Inflammatory macrophage treated with lipopolysaccharide for 1 hour (primary cell): ENCODE data around the gene CILP.
A peak's percentile ranks its signal among the peaks of the same experiment; 100 is the strongest.

Experiments used
- DNase-seq, 2 donors: peaks; one replicate each; pipeline ENCODE4 v3.0.0-alpha.2; 2020 to 2022

CILP gene

DNA sequence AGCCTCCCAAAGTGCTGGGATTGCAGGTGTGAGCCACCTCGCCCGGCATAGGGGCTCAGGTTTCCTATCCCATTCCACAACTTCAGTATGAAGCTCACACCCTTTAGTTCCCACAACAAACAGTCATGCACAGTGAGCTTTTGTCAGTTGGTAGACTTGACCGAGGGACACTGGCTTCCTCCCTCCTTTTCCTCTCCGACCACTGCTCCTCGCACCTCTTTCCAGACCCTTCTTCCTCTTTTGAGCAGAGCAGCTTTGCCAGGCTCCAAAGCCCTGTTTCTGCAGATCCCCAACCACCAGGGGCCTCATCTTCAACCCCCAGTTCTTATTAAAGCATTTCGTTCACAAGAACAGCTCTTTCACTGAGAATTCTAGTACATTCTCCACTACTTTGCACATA, 12.7 kb upstream of the CILP start:
- DNase-seq, result no peak

DNA sequence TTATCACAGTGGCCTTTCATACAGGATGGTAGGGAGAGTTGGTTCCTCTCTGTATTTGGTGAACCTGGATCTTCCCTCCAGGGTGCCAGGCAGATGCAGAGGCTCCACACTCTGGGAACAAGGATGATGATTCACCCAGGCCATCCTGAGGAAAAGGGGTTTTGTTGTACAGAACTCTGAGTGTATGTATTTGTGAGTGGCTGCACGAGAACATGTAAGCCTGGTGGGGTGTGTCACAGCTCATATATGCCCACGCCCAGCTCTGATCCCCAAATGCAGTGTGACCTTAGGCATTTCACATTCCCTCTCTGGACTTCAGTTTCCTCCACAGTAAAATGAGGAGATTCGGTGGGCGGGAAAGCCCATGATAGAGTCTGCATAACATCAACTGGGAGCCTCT, 11.6 kb upstream of the CILP start:
- no peak for DNase-seq

DNA sequence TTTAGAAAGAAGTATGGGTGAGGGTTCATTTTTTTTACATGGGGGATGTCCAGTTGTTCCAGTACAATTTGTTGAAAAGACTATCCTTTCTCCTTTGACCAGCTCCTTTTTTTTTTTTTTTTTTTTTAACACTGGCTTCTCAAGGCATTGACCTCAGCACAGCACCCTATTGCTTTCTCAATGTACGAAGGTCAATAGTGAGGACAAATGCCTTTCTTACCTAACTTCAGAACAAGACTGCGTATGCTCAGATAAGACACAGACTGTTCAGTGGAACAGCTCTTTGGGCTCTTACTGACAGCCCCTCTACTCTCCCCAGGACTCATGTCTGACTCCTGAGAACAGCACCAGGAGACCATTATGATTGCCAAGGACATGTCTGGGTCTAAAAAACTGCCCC, 10.4 kb upstream of the CILP start:
- DNase-seq, result no peak

DNA sequence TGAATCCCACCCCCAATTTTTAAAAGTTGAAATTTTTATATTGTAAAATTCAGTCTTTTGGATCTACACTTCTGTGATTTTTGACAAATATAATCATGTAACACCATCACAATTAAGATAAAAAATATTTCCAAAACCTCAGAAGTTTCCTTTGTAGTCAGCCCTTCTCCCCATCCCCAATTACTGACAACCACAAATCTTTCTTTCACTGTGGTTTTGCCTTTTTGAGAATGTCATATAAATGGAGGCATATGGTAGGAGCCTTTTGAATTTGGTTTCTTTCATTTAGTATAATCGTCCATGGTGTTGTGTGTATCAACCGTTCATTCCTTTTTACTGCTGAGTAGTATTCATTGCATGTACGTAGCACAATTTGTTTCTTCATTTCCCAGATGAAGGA, 7.9 kb upstream of the CILP start:
- DNase-seq, result no peak

DNA sequence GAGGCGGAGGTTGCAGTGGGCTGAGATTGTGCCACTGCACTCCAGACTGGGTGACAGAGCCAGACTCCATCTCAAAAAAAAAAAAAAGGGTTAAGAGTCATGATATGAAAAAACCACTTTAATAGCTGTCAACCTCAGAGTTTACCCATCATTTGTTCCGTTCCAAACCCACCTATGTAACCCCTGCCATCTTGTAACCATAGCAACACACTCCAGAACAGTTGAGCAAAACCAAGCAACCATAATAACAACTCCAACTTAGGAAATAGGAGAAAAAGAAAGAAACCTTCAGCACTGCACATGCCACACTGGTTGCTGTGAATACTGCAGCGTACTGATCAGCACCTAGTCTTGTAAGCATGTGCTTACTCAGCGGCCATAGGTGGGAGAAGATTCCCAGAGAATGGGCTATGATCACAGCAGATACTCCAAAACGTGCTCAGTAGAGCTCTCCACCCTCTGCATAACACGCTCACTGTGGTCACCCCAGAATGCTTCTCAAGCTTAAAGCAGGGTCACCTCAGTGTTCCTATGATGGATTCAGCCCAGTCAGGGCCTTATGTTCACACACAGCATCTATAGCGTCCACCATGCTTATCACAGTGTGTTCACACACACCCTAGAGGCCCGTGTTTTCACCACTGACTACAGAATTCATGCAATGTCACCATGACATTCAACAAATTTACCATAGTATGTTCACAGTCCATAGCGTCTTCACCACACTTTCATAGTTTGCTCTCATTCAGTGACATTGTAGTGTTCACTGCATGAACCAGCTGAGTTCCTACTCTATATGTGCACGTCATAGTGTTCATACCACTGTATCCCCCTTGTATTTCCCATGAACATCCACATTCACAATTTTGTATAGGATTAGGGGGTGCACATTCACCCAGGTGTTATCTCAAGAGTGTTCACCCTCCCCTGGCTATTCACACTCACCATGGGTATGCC, 6.5 kb upstream of the CILP start:
- DNase-seq, result no peak

DNA sequence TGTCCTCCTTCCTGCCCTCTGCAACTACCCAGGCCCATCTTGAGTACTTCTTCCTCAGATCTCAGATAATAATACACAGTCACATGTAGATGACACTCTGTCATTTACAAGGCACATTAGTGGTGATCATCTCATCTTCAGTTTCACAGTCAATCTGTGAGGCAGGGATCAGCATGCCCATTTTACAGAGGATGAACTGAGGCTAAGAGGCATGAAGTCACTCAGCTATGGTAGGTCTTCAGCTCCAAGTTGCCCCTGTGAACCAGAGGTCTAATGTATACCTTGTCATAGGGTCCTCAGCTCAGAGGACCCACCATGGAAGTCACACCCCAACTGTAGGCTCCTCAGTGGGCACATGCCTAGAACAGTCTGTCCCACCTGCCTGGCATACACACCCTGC, 4.2 kb upstream of the CILP start:
- no peak for DNase-seq

DNA sequence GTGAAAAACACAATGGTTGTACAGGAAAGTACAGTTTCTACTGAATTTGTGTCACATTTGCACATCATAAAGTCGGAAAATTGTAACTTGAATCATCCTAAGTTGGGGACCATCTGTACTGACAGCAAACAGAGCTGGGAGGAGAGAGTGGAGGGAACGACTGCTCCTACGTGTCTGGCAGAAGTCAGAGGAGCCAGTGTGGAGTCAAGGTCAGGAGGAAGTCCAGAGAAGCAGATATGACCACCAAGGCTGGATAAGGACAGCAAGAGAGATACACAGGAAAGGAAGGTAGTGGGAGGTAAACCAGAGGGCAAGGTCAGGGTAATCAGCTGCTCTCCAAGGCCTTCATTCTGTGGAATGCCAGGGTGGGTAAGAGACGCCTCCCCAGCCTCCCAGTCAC, 2.7 kb upstream of the CILP start:
- no peak for DNase-seq

DNA sequence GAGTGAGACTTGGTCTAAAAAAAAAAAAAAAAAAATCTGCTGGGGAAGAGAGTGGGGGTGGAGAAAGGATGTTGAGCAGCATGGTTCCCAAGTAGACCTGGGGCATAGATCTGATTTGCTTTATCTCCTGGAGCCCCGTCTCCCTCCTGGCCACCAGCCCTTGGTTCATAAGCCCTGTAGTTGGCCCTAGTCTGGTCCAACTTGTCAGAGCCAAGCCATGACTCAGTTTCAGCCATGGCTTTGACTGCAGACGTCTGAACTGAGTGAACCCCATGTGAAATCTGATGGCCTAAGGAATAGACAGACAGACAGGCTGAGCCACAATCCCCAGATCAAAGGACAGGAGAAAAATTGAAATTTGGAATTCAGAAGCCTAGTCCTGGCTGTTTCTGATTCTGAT, 2.0 kb upstream of the CILP start:
- DNase-seq, result no peak

DNA sequence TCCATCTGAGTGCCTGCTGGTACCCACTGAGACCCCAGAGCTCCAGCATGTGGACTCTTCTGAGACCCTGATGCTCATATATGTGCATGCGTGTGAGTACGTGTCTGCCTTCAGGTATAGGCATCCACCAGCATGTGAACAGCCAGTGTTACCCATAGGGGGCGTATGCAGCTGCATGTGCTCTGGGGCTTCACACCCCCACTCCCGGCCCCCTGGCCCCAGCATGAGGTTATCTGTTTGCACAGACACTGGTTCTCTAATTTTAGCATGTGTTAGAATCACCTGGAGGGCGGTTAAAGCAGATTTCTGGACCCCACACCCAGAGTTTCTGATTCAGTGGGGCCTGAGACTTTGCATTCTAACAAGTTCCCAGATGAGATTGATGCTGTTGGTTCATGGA, 824 bp upstream of the CILP start:
- peak in 1 of 2 donors; percentile 9 for DNase-seq

DNA sequence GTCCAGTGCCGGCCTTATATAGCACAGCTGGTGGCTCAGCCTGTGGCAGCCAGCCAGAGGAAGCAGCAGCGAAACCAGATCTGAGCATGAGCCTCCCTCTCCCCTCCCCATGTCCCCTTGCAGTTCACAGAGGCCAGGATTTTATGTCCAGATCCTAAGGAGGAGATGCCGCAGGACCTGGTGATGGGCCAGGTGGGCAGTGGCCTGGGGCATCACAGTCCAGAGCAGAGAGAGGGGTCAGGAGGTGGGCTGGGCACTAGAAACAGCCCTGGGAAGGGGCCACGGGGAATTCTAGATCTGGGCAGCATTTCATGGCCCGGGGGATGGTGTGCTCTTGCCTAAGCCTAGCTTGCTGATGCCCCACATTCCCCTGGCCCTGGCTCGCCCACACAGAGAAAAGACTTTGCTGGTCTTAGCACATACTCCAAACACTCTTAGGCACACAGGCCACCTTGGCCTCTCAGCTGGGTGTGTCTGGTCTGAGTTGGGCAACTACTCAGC, 259 bp upstream of the CILP start:
- peak in 1 of 2 donors; percentile 8 for DNase-seq

DNA sequence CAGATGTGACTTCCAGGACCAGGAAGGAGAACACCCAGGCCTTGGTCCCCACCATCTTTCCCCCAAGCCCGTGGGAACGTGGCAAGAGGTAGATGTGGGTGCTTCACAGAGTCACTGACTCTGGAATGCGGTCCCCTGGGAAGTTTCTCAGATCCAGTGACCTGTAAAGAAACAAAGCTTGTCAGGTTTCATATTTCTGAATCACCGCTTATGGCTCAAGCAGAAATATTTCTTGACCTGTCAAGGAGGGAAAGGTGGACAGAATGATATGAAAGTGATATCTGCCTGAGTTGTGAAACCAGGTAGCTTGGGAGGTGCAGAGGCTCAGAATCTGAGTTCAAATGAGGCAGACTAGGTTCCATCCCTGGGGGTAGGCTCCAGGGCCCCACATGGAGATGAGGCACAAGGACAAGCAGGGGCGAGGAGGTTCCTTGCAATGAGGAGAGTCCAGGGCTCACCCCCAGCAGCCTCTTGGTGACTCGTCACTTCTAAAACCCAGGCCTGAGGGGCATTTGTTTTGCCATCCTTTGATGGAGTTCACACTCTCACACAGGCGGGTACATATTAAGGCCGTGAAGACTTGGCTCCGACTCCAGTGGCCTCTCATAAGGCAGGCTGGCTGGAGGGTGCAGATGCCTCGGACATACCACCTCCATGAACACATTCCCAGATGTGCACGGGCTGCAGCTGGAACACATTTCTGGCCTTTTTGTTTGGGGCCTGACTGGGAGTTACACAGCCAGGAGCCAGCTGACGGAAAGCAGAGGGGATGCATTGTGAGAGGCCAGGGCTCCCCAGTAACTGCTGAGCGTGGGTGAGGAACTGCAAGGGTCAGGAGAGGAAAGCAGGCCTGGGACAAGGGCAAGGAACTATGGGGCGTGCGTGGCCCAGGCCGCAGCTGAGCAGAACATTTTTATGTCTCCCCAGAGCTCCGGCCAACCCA, 1.3 kb downstream of the CILP start:
- no peak for DNase-seq

DNA sequence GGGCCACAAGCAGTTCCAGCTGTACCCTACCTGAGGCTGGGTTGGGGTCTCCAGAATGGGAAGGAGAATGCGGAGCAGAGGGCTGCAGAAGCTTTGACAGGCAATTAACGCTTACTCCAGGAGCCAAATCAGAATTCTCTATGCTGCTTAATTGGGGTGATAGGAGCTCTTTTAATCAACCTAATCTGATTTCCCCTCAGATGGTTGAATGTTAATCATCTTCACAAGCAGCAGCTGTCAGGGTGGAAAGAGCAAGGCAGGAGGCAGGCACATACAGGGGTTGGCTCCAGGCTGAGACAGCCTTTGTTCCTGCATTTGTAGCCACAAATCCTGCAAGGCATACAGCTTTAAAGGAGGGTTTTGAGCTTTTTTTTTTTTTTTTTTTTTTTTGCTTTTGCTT, 2.6 kb downstream of the CILP start:
- no peak for DNase-seq

DNA sequence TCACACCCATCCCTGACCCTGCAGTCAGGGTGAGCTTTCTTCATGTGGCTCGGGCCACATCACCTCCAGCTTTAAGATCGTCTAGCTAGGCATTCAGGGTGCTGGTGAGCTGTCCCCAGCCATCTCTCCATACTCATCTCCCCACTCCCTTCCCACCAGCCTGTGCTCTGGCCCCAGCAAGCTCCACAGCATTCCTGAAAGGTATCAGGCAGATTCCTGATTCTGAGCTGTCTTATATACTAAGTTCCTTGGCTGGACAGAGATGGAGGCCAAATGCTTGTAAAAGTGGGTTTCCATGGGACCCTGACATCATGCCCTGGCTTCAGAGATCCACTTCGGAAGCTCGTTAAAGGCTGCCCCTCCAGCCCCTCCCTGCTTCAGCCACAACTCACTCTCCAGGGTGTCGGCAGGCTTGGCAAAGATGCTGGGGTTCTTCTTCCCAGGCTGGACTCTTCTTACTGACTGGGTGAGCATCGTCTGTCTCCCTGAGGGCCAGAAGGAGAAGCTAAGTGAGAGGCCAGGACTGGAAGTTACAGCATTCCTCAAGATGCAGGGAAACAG, 3.9 kb downstream of the CILP start:
- DNase-seq, result no peak

DNA sequence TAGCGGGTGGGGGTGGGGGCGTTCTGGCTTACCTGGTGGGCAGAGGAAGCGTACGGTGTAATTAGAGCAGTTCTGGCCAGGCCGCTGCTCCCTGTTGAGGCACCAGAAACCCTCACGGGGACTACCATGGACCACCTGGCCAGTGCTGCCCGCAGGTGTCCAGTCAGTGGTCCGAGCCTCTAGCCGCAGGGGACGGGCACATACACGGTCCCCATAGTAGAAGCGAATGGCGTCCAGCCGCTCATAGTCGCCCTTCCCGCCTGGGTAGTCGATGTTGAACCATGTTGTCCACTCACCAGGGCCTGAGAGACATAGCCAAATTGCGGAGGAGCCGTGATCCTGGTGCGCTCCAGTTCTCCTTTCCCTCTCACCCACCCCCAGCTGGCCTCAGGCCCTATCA, 4.5 kb downstream of the CILP start:
- DNase-seq, result no peak

DNA sequence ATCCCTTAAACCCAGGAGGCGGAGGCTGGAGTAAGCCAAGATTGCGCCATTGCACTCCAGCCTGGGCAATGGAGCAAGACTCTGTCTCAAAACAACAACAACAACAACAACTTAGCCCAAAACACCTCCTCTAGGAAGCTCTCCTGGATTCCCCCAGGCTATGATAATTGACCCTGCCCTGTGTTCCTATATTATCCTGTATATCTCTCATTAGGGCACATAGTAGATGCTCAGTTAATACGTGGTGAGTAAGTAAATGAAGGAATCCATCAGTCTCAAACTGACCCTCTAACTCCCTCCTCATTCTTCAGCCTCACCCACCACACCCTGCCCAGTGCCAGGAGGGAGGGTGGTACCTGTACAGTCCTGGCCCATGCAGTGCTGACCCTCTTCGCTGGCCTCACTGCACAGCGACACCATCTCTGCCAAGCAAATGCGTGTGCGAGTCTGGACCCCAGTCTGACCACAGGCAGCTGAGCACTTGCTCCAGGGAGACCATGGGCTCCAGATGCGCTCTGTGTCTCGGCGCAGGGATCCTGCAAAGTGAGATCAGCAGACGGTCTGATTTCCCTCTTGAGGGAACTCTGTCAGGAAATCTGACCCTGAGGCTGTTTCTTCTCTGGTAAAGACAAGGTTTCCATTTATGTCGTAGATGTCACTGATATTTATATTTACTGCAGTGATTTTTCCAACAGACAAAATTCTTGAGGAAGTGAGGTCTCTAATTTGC, 6.2 kb downstream of the CILP start:
- DNase-seq, result no peak

DNA sequence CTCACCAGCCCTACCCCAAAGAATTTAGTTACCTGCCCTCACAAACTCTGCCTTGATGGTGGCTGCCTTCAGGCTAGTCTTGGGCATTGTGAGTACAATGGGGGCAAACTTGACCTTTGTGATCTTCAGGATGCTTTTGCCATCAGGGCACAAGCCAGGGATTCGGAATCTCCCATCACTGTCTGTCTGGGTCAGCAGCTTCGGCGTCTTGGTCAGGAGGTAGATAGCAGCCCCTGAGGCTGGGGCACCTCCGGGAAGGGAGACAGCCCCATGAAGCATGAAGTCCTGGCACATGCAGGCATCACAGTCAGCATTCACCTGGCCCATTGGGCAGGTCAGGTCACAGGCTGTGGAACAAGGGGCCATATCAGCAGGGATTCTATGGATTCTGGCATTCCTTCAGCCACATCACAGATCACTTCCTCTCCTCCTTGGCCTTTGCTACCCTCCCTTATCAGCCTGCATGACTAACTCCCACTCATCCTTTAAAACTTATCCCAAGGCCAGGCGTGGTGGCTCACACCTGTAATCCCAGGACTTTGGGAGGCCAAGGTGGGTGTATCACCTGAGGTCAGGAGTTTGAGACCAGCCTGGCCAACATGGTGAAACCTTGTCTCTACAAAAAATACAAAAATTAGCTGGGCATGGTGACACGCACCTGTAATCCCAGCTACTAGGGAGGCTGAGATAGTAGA, 6.9 kb downstream of the CILP start:
- no peak for DNase-seq

DNA sequence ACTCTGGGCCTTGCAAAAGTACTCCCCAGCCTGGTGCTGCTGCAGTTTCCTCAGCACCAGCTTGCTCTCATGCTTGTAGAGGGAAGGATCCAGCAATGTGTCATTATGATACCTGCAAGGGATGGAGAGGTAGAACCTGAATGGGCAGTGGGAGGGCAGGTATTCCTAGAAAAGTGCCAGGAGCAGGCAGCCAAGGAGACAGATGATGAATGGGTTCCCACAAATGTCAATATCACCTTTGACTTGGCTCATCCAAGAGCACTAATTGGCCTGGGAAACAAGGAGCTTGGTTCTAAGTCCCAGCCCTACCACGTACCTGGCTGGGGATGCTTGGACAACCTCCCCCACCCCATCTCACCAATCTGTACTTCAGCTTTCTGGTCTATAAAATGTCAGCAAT, 9.4 kb downstream of the CILP start:
- no peak for DNase-seq

DNA sequence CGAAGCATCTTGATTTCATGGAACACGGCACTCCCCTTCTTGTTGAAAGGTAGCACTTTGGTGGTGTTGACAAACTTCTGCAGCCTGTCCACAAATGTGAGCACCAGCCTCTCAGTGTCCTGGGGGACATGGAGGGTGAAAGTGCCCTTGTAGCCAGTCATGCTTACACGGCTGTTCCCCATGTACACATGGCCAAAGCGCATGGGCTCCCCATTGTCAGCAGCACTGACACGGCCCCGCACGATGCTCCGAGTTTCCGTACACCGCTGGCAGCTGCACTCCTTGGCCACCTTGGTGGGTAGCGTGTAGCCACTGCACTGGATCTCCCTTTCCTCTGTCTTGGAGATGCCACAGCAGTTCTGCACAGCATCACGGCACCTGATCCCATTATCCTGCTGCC, 12.7 kb downstream of the CILP start:
- DNase-seq, result no peak

DNA sequence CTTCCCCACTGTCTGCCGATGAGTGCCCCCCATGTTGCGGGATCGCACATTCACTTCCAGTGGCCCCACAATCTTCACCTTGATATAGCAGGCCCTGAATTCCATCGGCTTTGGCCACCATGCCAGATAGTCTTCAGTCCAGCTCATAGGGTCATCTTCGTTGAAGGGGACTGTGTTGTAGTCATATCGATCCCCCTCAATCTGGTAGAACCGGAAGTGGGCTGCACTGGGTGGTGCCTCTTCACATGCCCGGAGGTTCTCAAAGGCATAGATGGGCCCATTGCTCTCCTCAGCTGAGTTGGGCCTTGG, 14.0 kb downstream of the CILP start:
- no peak for DNase-seq

DNA sequence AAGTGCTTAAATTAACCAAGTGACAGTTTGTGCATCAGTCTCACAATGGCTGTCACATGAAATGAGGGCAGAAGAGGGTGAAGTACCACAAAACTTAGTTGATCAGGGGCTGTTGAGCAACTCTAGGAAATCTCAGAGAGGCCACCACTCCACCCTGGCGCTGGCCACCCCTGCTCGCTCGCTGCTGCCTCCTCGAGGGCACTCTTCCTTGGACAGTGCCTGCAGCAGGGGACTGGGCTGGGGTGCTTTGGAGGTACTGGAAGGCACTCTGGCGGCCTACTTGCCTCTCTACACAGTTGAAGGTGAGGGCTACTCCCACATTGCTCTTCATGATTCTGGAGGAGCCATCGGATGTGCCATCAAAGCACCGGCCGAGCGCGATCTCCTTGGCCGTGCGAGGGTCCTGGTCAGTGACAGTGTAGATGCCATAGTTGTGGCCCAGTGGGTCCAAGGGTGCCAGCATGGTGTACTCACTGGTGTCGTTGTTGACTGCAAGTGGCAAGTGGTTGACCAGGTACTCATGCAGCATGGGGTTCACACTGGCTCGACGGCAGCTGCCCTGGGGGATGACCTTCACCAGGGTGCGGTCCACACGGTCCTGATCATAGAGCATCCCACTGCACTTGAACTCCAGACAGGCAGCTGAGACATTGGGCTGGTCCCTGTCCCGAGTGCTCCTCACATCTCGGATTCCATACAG, 14.5 kb downstream of the CILP start:
- peak in 1 of 2 donors; percentile 8 for DNase-seq

DNA sequence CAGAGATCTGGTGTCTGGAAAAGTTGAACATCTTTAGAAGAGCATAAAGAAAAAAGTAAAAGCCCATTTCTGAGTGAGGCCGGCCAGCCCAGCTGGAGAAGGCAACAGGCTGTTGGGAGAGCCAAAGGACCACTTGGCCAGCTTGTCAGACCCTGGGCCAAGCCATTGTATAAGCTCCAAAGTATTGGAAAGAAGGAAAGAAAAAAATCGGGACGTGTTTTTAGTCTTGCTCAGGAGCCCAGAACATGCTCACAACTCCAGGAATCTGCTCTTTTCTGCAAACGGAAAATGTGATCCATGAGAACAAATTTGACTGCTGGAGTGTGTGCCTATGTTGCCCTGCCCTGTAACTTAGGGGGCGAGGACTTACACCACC, 15.7 kb downstream of the CILP start:
- DNase-seq, result no peak
